TTC549 (cell line): ENCODE data around the gene ACAP3.

Source experiments
- FAIRE-seq: peaks from 2 replicates; lab custom pipeline; 2012; peaks lifted over from hg19 to GRCh38; lab: Jason Lieb, UNC

ACAP3 gene

GRCh38 chr1:1285102-1285571, 22.6 kb downstream of the ACAP3 start:
- FAIRE-seq = no peak

DNA sequence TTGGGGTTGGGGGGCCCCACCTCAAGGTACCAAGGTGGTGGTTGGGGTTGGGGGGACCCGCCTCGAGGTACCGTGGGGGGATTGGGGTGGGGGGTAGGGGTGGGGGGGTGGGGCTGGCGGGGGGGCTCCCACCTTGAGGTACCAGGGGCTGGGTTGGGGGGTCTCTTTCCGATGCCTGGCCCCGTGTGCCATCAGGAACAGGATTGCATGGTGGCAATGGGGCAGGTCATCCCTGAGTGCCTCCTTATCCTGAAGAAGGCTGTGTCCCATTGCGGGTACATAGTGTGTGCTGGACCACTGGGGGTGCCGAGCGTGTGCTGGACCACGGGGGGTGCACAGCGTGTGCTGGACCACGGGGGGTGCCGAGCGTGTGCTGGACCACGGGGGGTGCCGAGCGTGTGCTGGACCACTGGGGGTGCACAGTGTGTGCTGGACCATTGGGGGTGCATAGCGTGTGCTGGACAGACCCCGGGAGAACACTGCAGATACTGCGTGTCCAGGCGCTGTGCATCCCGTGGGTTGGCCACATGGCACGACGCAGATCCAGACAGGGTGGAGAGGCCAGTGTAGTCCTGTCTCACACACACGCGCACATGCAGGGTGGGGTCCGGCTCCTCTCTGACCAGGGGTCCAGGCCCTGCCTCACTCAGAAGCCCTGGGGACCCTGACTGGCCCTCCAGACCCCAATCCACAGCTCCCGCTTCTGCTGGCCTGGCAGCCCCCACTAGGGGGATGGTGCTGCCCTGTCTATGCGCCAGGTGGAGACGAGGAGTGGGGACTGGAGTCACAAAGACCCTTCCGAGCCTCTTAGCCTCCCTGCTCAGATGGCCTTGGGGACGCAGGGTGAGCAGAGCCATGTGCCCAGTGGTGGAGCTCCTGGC, 23.3 kb downstream of the ACAP3 start:
- FAIRE-seq = no peak

DNA sequence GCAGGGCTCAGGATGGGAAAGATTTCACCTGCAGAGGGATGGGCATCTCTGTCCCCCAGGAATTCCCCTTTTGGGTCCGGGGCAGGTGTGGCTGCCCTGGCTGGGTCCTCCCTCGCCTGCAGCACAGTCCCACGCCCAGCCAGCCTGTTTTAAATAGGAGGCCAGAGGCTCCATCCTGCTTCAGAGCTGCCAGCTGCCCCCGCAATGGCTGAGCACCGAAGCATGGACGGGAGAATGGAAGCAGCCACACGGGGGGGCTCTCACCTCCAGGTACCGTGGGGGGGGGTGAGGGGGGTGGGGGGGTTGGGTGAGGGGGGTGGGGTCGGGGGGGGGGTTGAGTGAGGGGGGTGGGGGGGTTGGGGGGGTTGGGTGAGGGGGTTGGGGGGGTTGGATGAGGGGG, 23.9 kb downstream of the ACAP3 start:
- FAIRE-seq = no peak

DNA sequence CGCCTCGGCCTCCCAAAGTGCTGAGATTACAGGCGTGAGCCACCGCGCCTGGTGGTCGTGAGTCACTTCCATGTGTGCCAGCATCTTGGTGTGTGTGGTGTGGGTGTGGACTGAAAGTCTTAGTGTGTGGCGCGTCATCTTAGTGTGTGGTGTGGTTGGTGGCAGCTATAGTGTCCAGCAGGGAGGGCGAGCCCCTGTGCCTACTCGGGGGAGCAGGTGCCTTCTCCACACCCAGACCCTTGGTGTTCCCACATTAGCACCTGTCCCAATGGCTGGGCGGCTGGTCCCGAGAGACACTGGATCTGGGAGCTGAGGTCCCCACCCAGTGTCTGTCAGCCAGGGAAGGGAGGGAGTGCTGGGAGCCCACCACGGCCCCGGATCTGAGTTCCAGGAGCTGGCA, 24.7 kb downstream of the ACAP3 start:
- FAIRE-seq = no peak

DNA sequence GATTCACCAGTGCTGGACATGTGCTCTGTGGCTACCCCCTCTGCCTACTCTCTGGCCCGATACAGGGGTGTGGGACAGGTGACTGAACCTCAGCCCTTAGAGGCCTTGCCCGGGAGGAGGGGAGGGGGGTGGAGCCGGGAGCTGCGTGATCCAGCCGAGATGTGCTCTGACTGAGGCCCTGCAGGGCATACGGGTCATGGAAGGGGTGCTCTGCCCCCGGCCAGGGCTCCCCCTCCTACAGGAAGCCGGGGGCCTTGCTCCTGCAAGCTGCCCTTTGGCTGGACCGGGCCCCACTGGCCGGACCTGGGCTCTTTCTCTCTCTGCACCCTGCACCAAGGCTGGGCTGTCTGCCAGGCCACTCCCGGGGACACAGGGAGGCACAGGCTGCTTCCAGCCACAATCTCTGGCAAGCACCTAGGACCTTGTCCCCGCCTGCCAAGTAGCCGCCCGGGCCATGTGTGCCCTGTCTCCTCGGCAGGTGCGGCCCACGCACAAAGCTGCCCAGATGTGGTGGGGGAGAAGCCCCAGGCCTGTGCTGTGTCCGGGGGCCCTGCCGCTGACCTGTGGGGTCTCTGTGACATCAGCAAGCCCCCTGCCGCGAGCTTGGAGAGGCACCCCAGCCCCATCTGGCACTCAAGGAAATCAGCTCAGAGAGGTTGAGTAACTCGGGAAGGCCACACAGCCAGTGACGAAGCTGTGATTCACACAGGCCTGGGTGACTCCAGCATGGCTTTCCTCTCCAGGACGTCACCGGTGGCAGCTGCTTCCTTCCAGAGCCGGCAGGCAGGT, 26.0 kb downstream of the ACAP3 start:
- FAIRE-seq = no peak

DNA sequence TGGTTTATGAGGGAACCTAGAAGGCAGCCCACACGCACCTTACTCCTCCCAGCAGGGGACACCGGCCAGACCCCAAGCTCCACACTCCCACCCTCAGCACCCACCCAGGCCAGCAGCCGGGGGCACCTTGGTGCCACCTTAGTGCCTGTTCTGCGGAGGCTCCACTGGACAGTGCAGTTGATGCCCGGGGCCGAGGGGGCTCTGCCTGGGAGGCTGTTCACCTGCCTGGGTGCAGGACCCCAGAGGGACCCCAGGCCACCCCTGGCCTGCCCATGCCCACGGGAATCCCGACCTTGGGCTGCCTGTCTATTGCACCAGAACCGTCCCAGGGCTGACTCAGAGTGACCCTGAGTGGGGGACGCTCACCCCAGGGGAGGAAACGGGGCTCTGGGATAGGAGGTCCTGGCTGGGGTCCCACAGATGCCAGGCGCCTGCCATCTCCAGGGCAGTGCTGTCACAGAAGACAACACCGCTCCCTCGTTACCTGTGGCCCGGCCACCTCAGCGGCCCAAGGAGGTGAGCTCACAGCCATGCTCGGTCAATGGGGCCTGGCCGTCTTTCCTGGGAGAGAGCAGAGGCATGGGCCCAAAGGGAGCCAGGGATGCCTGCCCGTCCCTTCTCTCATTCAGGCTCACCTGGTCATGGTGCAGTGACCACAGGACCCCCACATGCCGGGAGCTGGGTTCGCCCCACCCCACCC, 26.8 kb downstream of the ACAP3 start:
- FAIRE-seq = no peak

- FAIRE-seq = no peak
Measured at GRCh38 chr1:1279028-1279427, 28.7 kb downstream of the ACAP3 start.

DNA sequence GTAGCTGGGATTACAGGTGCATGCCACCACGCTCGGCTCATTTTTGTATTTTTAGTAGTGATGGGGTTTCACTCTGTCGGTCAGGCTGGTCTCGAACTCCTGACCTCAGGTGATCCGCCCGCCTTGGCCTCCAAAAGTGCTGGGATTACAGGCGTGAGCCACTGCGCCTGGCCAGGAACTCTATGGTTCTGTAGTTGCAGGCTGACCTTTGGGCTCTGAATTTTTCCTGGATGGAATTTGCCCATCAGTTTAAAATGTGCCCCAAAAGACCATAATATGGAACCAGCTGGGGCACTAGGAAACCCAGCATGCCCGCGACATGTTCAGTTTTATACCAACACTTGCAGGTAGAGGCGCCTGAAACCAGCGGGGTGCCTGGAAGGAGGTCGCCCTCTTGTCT, 29.1 kb downstream of the ACAP3 start:
- no peak for FAIRE-seq

DNA sequence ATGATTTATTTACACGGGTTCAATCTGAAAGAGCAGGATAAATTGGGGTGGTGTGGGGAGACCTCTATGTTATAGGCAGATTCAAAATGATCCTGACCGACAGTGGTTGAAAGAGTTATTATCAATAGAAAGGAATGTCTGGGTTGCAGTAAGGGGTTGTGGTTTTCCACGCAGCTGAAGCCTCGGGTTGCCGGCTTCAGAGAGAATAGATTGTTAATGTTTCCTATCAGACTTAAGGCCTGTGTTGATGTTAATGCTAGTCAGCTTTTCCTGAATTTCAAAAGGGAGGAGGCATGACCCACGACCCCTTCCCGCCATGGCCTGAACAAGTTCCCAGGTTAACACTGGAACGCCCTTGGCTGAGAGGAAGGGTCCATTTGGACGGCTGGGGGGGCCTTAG, 31.9 kb downstream of the ACAP3 start:
- FAIRE-seq = no peak

DNA sequence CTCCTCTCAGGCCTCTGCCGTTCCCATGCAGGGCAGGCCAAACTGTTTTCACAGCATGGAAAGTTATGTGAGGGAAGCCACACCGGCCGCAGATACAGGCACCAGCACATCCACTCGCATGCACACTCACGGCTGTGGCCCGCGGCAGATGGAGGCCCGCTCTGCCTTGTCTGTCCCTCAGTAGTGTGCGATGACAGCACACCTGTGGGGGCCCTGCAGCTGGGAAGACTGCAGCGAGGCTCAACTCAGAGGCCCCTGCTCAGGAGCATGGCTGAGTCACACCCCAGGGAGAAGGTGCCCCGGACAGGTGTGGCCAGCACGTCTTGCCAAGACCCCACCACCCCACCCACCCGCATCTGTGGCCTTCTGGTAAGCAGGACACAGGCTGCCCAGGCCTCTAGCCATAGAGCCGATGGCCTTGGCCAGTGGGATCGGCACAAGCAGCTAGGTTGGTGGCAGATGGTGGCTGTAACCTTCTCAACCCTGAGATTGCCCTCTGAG, 32.7 kb downstream of the ACAP3 start:
- no peak for FAIRE-seq

DNA sequence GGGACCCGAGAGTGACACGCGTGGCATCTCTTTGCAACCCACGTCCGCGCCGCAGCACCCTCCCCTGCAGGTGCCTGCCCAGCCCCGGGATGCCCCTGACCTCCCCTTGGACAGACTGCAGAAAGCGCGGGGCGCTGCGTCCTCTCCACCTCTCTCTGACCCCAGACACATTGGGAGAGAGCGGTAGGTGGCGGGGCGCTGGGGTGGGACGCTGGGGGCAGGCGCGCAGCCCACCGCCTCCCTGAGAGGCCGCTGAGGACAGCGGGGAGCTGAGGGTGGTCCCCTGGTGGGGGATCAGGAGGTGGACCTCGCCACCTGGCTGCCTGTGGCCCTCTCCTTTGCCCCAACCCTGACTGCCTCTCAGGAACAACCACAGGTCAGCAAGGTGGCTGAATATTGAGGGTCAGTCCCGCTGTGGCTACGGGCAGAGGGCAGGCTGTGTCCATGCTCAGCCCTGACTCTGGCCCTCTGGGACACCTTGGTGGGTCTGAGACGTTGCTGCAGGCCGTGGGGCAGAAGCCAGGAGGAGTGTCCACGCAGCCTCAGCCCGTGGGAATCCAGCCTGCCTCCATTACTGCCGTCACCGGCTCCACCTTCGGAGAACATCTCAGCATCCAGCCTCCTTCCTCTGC, 33.3 kb downstream of the ACAP3 start:
- no peak for FAIRE-seq

DNA sequence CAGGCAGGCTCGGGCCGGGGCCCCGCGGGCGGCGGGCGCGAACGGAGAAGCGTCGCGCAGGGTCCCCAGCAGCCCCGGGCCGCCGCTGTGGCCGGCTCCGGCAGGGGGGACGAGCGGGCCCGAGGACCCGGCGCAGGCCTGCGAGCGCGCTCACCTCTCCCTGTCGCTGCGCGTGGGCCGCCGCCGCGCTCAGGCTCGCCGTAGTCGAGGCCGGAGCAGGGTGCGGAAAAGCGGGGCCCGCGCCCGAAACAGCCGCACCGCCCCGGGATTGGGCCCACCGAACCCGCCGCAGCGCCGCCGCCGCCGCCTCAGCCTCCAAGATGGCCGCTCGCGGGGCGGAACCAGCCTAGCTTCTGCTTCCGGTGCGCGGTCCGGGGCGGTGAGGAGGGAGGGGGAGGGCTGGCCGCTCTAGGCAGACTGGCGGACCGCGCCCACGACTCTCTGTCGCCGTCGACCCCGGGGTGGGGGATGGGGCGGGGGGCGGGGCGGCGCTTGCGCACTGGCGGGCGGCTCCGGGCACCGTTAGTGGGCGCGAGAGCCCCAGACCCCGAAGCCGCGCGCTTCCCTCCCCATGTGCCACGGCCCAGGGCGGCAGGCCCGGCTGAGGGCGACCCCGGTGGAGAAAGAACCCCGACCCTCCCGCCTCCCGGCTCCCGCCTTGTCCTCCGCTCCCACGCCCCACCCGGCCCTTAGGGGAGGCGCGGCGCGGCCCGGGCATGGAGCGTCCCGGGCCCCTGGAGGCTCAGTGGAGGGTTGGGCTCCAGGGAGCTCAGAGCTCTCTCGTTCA, 34.0 kb downstream of the ACAP3 start, which contains the start of gene UBE2J2:
UBE2J2 (minus strand) TSS at position 343 of the 787 bp plus-strand sequence. CDS start 5,862 bp downstream, outside the sequence.
- no peak for FAIRE-seq

DNA sequence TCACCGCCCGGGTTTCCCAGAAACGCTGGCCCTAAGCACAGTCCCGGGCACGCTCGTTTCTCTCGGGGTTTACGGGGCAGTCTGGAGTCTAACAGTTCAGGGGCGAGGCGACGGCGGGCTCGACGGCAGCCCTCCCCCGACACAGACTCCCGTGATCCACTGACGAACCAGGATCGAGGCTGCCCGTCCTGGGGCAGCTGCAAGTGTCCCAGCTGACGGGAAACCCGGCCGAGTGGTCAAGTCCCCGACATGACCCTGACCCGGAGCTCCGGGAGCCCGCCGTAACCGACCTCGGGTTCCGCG, 34.6 kb downstream of the ACAP3 start:
- no peak for FAIRE-seq

- FAIRE-seq = no peak
Measured at GRCh38 chr1:1272341-1273208, 35.2 kb downstream of the ACAP3 start.

DNA sequence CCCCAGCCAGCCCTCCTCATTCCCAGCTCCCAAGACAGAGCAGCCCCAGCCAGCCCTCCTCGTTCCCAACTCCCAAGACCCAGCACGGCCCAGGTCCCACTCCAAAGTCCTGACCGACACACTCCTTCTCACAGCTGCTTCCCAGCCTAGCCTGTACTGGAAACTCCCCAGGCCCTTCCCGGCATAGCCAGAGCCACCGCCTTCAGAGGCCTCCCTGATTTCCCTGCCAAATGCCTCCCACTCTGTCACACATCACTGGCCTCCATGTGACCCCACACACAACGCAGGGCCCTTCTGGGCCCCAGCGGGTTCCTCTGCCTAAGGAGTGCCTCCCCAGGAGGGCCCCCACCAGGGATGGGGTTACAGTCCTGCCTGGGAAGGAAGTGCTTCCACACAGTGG, 36.9 kb downstream of the ACAP3 start:
- no peak for FAIRE-seq

DNA sequence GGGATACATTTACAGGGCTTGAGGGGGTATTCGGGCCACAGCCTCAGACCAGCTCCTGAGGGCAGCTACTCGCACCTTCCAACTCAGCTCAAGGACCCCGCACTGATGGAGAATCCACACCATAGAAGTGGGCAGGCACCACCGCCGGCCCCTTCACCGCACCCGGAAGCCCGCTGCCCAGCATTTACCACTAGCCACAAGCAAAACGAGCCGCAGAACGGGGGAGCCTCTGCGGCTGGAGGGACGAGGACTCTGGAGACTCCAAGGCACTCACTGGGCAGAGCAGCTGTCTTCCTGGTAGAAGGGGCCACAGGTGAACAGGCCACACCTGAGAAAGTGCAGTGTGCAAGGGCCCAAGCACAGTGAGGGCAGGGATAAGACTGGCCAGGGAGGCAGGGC, 39.4 kb downstream of the ACAP3 start:
- no peak for FAIRE-seq

DNA sequence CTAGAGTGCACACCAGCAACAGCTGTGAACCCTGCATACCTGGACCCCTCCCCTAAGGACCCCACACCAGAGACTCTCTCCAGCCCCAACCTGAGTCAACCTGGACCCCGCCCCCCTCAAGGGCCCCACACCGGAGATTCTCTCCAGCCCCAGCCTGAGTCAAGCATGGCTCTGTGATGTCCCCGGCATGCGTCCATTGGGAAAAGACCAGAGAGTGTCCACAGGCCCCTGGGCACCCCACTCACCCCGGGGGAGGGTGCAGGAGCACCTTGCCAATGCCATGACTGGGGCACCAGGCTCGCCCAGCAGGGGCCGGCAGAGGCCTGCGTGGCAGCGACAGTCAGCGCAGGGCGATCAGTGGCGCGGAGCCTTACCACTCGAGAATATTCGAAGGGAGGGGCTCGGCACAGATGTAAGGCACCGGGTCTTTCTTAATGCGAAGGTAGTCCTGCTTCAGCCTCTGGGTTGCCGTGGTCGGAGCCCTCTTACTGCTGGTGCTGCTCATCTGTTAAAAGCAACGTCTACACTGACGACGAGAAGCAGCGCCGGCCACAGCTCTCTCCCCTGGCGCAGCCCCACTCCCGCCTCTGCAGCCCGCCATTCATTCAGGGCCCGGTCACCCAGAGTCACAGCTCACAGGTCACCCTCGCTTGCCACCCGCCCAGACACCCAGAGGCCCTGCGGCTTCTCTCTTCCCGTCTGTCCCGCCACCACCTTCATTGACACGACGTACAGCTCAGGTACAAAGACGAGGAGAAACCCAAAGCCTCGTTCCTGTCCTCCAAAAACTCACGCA, 40.0 kb downstream of the ACAP3 start:
- no peak for FAIRE-seq

DNA sequence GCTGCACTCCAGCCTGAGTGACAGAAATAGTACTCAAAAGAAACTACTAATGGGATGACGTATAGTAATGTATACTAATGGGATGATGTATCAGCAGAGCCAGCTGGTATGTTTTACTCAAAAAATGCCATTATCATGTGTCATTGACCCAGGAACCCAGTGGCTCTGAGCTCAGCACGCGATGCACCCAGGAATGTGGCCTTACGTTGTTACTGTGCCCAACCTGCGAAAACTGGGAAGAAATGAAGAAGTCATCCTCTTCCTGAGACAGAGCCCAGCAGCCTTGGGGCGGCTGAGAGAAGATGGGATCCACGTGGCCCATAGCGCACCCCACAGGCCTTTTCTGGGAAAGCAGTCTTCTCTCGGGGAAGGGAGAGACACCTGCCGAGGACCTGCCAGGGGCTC, 42.9 kb downstream of the ACAP3 start:
- FAIRE-seq = no peak

DNA sequence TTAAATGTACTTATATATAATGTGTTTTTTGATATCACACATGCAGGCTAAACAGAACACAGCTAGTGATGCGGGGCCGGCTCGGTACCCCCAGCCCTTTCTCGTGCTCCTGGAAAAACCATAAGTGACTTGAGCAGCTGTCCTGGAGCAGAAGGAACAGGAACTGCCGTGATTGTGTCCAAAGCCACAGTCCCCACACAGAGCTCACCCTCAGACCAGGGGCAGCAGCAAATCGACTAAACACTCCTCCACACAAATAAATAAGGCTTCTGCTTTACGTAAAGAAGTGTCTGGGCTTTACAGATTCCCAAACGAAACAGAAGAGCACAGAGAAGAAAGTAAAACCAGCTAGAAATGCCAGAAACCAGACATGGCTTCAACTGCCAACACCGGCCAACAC, 43.7 kb downstream of the ACAP3 start:
- no peak for FAIRE-seq

DNA sequence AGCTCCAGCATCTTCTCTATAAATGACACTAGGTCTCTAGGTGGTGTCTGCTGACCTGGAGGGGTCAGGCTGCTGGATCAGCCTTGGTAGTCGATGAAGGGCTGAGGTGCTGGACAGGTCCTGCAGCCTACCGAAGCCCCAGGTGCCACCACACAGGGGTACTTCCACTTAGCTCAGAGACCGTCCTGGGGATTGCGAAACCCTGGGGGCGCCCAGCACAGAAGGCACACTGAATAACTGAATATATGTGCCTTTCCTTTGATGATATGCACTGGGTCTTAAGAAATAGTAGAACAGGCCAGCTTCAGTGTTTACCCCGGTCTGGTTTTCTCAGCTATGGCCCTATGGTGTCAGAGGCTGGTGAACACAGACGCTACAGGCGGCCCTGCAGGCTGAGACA, 45.0 kb downstream of the ACAP3 start:
- no peak for FAIRE-seq
